ENCODE measurements around the gene BBS12. TPM values are rescaled to one million over a fixed set of nuclear protein-coding genes. Genes with fewer than 3 reads are reported as not detected.

Gene BBS12
- total and polyA plus RNA-seq, 3 experiments from 2014 or later = 1.7 to 2.1 (median 1.8) TPM

DNA sequence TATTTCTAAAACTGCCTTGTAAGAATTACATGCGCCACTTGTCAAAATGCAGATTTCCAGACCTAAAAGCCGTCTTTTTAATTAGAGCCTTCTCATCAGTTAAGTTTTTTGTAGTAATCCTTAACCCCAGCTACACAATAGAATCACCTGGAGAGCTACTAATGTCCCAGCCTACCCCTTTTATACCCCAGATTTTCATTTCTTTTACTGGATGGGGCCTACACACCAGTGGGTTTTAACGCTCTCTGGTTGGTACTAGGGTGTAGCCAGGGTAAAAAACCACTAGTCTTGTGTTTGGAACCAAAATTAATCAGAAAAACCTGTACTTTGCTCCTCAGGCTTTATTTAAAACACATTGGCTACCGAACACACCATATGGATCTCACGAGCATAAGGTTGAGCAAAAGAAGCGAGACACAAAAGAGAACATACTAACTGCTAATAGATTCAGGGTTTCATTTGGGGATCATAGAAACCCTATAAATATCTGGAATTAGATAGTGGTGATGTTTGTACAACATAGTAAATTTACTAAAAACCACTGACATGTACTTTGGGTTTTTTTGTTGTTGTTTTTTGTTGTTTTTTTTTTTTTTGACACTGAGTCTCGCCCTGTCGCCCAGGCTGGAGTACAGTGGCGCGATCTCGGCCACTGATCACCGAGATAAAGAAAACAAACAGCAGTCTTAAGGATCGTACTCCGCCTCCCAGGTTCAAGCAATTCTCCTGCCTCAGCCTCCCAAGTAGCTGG, 30.6 kb downstream of the BBS12 start:
- H3K4me3 Mint-ChIP-seq = peak overlapping the region in 6 of 7 donors; percentile 11 to 67 (median 42)
- DNase-seq = no peak
- no peaks in the 10 kb centered on the region for H3K9me3 Mint-ChIP-seq
- Histone ChIP-seq H3K36me3 (ENCODE audit: insufficient read depth, low read length) (no peaks in the 10 kb centered on the region), H3K4me3 (ENCODE audit: low read length) (no peak overlapping the region), H3K9me3 (ENCODE audit: low read length) (no peaks in the 10 kb centered on the region), H3K27me3 (ENCODE audit: insufficient read depth, low read length, poor library complexity, severe bottlenecking) (no peaks in the 10 kb centered on the region), H3K4me1 (ENCODE audit: insufficient read depth, low read length) (peaks cover 13% of the 10 kb centered on the region), H3K27ac (ENCODE audit: low read depth, low read length) (no peak overlapping the region)
- H3K36me3 Mint-ChIP-seq = no peaks in the 10 kb centered on the region
- peak overlapping the region in 2 of 8 donors; percentile 24 to 43 for H3K27ac Mint-ChIP-seq
- POLR2A ChIA-PET = no interaction called here
- CTCF ChIA-PET = no interaction called here
- H3K27me3 Mint-ChIP-seq = no peaks in the 10 kb centered on the region
- H3K4me1 Mint-ChIP-seq = peaks cover 18 to 24% (median 19%) of the 10 kb centered on the region in 3 donors

DNA sequence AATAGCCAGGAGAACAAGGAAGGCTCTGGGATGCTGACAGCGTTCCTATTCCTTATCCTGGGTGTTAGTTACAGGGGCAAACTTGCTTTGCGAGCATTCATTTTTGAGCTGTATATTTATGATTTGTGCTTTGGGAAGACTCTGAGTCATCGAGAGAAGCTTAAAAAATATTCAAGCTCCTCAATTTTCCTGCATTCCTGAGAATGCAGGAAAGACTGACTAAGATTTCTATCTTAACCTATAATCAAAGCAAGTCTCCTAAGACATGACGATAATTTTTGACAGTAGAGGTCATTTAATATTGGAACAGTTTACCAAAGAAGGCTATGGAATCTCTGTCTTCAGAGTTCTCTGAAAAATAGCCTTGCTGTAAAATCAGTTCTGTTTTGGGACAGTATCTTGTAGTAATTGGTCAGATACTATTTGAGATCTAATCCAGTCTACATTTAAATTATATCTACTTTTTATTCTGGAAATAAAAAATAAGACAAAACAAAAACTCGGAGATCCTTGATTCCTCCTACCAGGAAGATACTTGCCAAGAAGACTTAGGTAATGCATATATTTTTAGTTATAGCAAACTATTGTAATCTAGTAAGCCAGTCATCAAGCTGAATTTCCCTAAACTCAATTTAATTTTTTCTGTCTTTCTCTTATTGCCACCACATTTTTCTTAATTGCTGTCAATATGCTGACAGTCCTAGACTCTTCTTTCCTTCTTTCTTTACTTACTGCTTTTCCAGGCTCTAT, 31.7 kb downstream of the BBS12 start:
- DNase-seq = no peak
- POLR2A ChIA-PET = no interaction called here
- CTCF ChIA-PET = no interaction called here
- Histone ChIP-seq H3K4me3 (ENCODE audit: low read length) (no peak overlapping the region), H3K36me3 (ENCODE audit: insufficient read depth, low read length) (no peaks in the 10 kb centered on the region), H3K4me1 (ENCODE audit: insufficient read depth, low read length) (peaks cover 13% of the 10 kb centered on the region), H3K9me3 (ENCODE audit: low read length) (no peaks in the 10 kb centered on the region), H3K27me3 (ENCODE audit: insufficient read depth, low read length, poor library complexity, severe bottlenecking) (no peaks in the 10 kb centered on the region), H3K27ac (ENCODE audit: low read depth, low read length) (no peak overlapping the region)
- Mint-ChIP-seq H3K9me3 (no peaks in the 10 kb centered on the region), H3K27me3 (no peaks in the 10 kb centered on the region), H3K27ac (no peak overlapping the region), H3K4me1 (peaks cover 17 to 24% (median 19%) of the 10 kb centered on the region in 3 donors), H3K4me3 (no peak overlapping the region), H3K36me3 (no peaks in the 10 kb centered on the region)

DNA sequence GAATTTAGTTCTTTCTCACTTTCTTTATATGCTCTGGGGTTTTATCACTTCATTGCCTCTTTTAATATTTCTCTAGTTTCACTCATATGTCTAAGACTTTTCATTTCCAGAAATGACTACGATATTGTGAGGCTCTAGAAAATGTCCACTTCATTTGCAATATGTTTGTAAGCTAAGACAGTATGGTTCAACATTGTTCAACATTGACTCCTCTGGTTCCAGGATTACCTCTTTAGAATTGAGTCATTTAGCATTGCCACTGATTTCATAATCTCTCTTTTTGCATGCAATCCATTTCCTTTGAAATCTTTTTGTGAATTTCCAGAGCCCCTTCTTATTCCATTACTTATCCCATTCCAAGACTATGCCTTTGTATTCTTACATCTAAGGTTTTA, 32.3 kb downstream of the BBS12 start:
- ChIA-PET CTCF (no interaction called here), POLR2A (no interaction called here)
- Mint-ChIP-seq H3K9me3 (no peaks in the 10 kb centered on the region), H3K4me1 (peaks cover 17 to 24% (median 19%) of the 10 kb centered on the region in 3 donors), H3K27ac (peak overlapping the region in 1 of 8 donors; percentile 58), H3K36me3 (no peaks in the 10 kb centered on the region), H3K4me3 (no peak overlapping the region), H3K27me3 (no peaks in the 10 kb centered on the region)
- Histone ChIP-seq H3K9me3 (ENCODE audit: low read length) (no peaks in the 10 kb centered on the region), H3K27ac (ENCODE audit: low read depth, low read length) (no peak overlapping the region), H3K36me3 (ENCODE audit: insufficient read depth, low read length) (no peaks in the 10 kb centered on the region), H3K4me1 (ENCODE audit: insufficient read depth, low read length) (peaks cover 13% of the 10 kb centered on the region), H3K27me3 (ENCODE audit: insufficient read depth, low read length, poor library complexity, severe bottlenecking) (no peaks in the 10 kb centered on the region), H3K4me3 (ENCODE audit: low read length) (no peak overlapping the region)
- DNase-seq = no peak

DNA sequence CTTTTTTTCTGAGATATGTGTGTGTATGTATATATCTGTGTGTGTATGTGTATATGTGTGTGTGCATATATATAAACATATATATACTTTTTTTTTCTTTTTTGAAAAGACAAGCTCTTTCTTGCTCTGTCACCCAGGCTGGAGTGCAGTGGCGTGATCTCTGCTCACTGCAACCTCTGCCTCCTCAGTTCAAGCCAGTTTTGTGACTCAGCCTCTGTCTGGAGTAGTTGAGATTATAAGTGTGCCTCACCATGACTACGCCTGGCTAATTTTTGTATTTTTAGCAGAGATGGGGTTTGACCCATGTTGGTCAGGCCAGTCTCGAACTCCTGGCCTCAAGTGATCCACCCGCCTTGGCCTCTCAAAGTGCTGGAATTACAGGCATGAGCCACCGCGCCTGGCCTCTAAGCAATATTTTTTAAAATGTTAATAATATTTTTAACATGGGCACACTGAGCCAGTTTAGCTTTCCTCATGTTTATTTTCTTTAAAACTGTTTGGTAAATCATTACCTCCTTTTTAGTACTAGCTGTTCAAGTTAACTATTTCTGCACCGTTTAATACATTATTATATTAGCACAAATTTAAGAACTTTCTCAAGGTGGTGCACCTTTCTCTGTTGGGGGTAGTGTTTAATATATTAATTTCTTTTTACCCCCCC, 33.3 kb downstream of the BBS12 start:
- no peak overlapping the region for H3K27ac ChIP-seq (ENCODE audit: low read depth, low read length)
- DNase-seq = no peak
- no peaks in the 10 kb centered on the region for H3K9me3 Mint-ChIP-seq
- peaks cover 17 to 24% (median 19%) of the 10 kb centered on the region in 3 donors for H3K4me1 Mint-ChIP-seq
- H3K27ac Mint-ChIP-seq = no peak overlapping the region
- no peaks in the 10 kb centered on the region for H3K36me3 Mint-ChIP-seq
- H3K4me1 ChIP-seq (ENCODE audit: insufficient read depth, low read length) = peaks cover 13% of the 10 kb centered on the region
- no peaks in the 10 kb centered on the region for H3K27me3 Mint-ChIP-seq
- CTCF ChIA-PET = no interaction called here
- no peaks in the 10 kb centered on the region for H3K36me3 ChIP-seq (ENCODE audit: insufficient read depth, low read length)
- no peak overlapping the region for H3K4me3 ChIP-seq (ENCODE audit: low read length)
- no peaks in the 10 kb centered on the region for H3K27me3 ChIP-seq (ENCODE audit: insufficient read depth, low read length, poor library complexity, severe bottlenecking)
- POLR2A ChIA-PET = no interaction called here
- no peaks in the 10 kb centered on the region for H3K9me3 ChIP-seq (ENCODE audit: low read length)
- no peak overlapping the region for H3K4me3 Mint-ChIP-seq

DNA sequence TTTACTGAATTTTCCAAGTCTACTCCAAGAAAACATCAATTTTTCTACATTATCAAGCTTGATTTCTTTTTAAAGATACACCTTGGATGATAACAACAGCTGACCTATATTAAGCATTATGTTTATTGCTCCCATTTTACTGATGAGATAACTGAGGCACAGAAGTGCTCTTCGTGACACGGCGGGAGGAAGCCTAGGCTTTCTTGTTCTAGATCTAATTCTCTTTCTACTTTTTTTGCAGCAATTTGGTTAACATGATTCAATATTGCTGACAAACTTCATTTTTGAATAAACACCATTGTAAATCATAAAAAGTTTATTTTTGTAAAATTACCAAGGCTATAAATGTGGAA, 33.8 kb downstream of the BBS12 start:
- DNase-seq = no peak
- Histone ChIP-seq H3K36me3 (ENCODE audit: insufficient read depth, low read length) (no peaks in the 10 kb centered on the region), H3K27me3 (ENCODE audit: insufficient read depth, low read length, poor library complexity, severe bottlenecking) (no peaks in the 10 kb centered on the region), H3K9me3 (ENCODE audit: low read length) (no peaks in the 10 kb centered on the region), H3K4me3 (ENCODE audit: low read length) (no peak overlapping the region), H3K27ac (ENCODE audit: low read depth, low read length) (no peak overlapping the region), H3K4me1 (ENCODE audit: insufficient read depth, low read length) (peaks cover 13% of the 10 kb centered on the region)
- no peak overlapping the region for H3K27ac Mint-ChIP-seq
- no peaks in the 10 kb centered on the region for H3K27me3 Mint-ChIP-seq
- ChIA-PET POLR2A (no interaction called here), CTCF (no interaction called here)
- H3K4me3 Mint-ChIP-seq = no peak overlapping the region
- H3K4me1 Mint-ChIP-seq = peaks cover 17 to 21% (median 17%) of the 10 kb centered on the region in 3 donors
- H3K9me3 Mint-ChIP-seq = no peaks in the 10 kb centered on the region
- no peaks in the 10 kb centered on the region for H3K36me3 Mint-ChIP-seq

- Histone ChIP-seq H3K27me3 (ENCODE audit: insufficient read depth, low read length, poor library complexity, severe bottlenecking) (no peaks in the 10 kb centered on the region), H3K36me3 (ENCODE audit: insufficient read depth, low read length) (no peaks in the 10 kb centered on the region), H3K27ac (ENCODE audit: low read depth, low read length) (no peak overlapping the region), H3K9me3 (ENCODE audit: low read length) (no peaks in the 10 kb centered on the region), H3K4me1 (ENCODE audit: insufficient read depth, low read length) (peaks cover 13% of the 10 kb centered on the region), H3K4me3 (ENCODE audit: low read length) (no peak overlapping the region)
- H3K36me3 Mint-ChIP-seq = no peaks in the 10 kb centered on the region
- peaks cover 13 to 15% (median 15%) of the 10 kb centered on the region in 3 donors for H3K4me1 Mint-ChIP-seq
- no peaks in the 10 kb centered on the region for H3K9me3 Mint-ChIP-seq
- H3K27ac Mint-ChIP-seq = no peak overlapping the region
- H3K27me3 Mint-ChIP-seq = no peaks in the 10 kb centered on the region
- no peak overlapping the region for H3K4me3 Mint-ChIP-seq
- CTCF ChIA-PET = no interaction called here
- no peak for DNase-seq
- POLR2A ChIA-PET = no interaction called here
Measured at GRCh38 chr4:122766950-122767349, 34.4 kb downstream of the BBS12 start.

- Histone ChIP-seq H3K4me3 (ENCODE audit: low read length) (no peak overlapping the region), H3K27ac (ENCODE audit: low read depth, low read length) (no peak overlapping the region), H3K27me3 (ENCODE audit: insufficient read depth, low read length, poor library complexity, severe bottlenecking) (no peaks in the 10 kb centered on the region), H3K36me3 (ENCODE audit: insufficient read depth, low read length) (no peaks in the 10 kb centered on the region), H3K9me3 (ENCODE audit: low read length) (no peaks in the 10 kb centered on the region), H3K4me1 (ENCODE audit: insufficient read depth, low read length) (no peaks in the 10 kb centered on the region)
- no peaks in the 10 kb centered on the region for H3K27me3 Mint-ChIP-seq
- no peak overlapping the region for H3K27ac Mint-ChIP-seq
- POLR2A ChIA-PET = no interaction called here
- H3K9me3 Mint-ChIP-seq = no peaks in the 10 kb centered on the region
- H3K36me3 Mint-ChIP-seq = no peaks in the 10 kb centered on the region
- no peaks in the 10 kb centered on the region for H3K4me1 Mint-ChIP-seq
- CTCF ChIA-PET = interaction anchor here (2.3 kb wide), 1 partner anchor 14 kb away, joined by 7 read pairs; no protein-coding TSS in a partner anchor
- DNase-seq = no peak
- no peak overlapping the region for H3K4me3 Mint-ChIP-seq
Measured at GRCh38 chr4:122771724-122772123, 39.2 kb downstream of the BBS12 start.

GRCh38 chr4:122772311-122772710, 39.8 kb downstream of the BBS12 start:
- no peaks in the 10 kb centered on the region for H3K4me1 ChIP-seq (ENCODE audit: insufficient read depth, low read length)
- POLR2A ChIA-PET = no interaction called here

More at GRCh38 chr4:122772311-122772710, 39.8 kb downstream of the BBS12 start:
- H3K4me3 ChIP-seq (ENCODE audit: low read length) = no peak overlapping the region
- H3K36me3 ChIP-seq (ENCODE audit: insufficient read depth, low read length) = no peaks in the 10 kb centered on the region
- no peaks in the 10 kb centered on the region for H3K27me3 ChIP-seq (ENCODE audit: insufficient read depth, low read length, poor library complexity, severe bottlenecking)
- no peak for DNase-seq
- no peak overlapping the region for H3K27ac ChIP-seq (ENCODE audit: low read depth, low read length)
- H3K9me3 Mint-ChIP-seq = no peaks in the 10 kb centered on the region
- H3K27me3 Mint-ChIP-seq = no peaks in the 10 kb centered on the region
- H3K36me3 Mint-ChIP-seq = no peaks in the 10 kb centered on the region
- no peak overlapping the region for H3K4me3 Mint-ChIP-seq
- no peaks in the 10 kb centered on the region for H3K9me3 ChIP-seq (ENCODE audit: low read length)
- H3K4me1 Mint-ChIP-seq = no peaks in the 10 kb centered on the region
- no peak overlapping the region for H3K27ac Mint-ChIP-seq
- CTCF ChIA-PET = interaction anchor here (2.3 kb wide), 1 partner anchor 14 kb away, joined by 7 read pairs; no protein-coding TSS in a partner anchor

All from CD8-positive, alpha-beta memory T cell (primary cell).